Measurements from ENCODE around the gene UQCR10.

GRCh38 chr22:29801796-29802195, 34.6 kb downstream of the UQCR10 start:
- no peak for TF ChIP-seq MAX (IDR thresholded peaks at IDR 0.05)
- TF ChIP-seq YY1 (IDR thresholded peaks at IDR 0.05; ENCODE audit: low read depth): no peak
- TF ChIP-seq TEAD4 (IDR thresholded peaks at IDR 0.05): no peak
- no peak for TF ChIP-seq FOXM1 (IDR thresholded peaks at IDR 0.05; ENCODE audit: borderline replicate concordance, low read depth)
- TF ChIP-seq RAD21 (IDR thresholded peaks at IDR 0.05; ENCODE audit: low read depth): no peak
- TF ChIP-seq EP300 (IDR thresholded peaks at IDR 0.05; ENCODE audit: borderline replicate concordance): no peak
- no peak for TF ChIP-seq TAF1 (IDR thresholded peaks at IDR 0.05; ENCODE audit: low read depth)
- TF ChIP-seq REST (IDR thresholded peaks at IDR 0.05; ENCODE audit: low read depth): no peak
- TF ChIP-seq NFIC (IDR thresholded peaks at IDR 0.05): no peak
- TF ChIP-seq CEBPB (IDR thresholded peaks at IDR 0.05): no peak
- no peak for TF ChIP-seq EGR1 (IDR thresholded peaks at IDR 0.05)
